Right cardiac atrium (tissue), 5 donors: ENCODE measurements around the gene SLC6A19. TPM values are rescaled to one million over a fixed set of nuclear protein-coding genes. Genes with fewer than 3 reads are reported as not detected.
A peak's percentile ranks its signal among the peaks of the same experiment; 100 is the strongest.

Experiments used
- ATAC-seq, 2 donors: fragments of 200-7000 bp; cut with Tn5 transposase; one replicate each; pipeline versions ENCODE4 v1.8.0 to v1.9.1; 2020; ENCODE audit warnings: moderate library complexity in 2 of 2, mild to moderate bottlenecking in 1 of 2
- DNase-seq, 3 donors: peaks; one replicate each; pipeline ENCODE4 v3.0.0-alpha.2; 2020
- H3K27ac ChIP-seq: one replicate; pipeline ENCODE4 v1.5.1; 2013; ENCODE audit warnings: mild to moderate bottlenecking, low read length, control low read depth, moderate library complexity
- H3K27me3 ChIP-seq: one replicate; pipeline ENCODE4 v1.6.1; 2013; ENCODE audit not compliant: control insufficient read depth, insufficient read depth
- H3K4me1 ChIP-seq: one replicate; pipeline ENCODE4 v1.6.1; 2013; ENCODE audit warnings: low read length; ENCODE audit not compliant: control insufficient read depth, insufficient read depth
- H3K4me3 ChIP-seq: one replicate; pipeline ENCODE4 v1.5.1; 2013; ENCODE audit warnings: low read length, control low read depth
- H3K9me3 ChIP-seq: one replicate; pipeline ENCODE4 v1.6.1; 2013; ENCODE audit warnings: low read length; ENCODE audit not compliant: control insufficient read depth
- WGBS: extraction: QIAGEN DNeasy Blood & Tissue Kit; methylation state at CpG from one replicate; pipeline ENCODE4 v1.1.7; 2013; 5-methylcytosine and 5-hydroxymethylcytosine counted together
- intact Hi-C, 4 donors: fragments of 100-400 bp; cut with DNase I; formaldehyde crosslinking; loops; one replicate each; pipeline versions ENCODE4 v1.11.0 to v1.14.0; 2022 to 2023
- polyA plus RNA-seq: library from polyadenylated mRNA; stranded (reverse); fragments of 200-250 nt; gene quantifications from one replicate; pipeline ENCODE4 v1.2.3, GENCODE V29; 2013
- total RNA-seq, 4 donors: library from RNA; stranded (reverse); fragmentation: NEBNext Ultra II Directional; extraction: Animal tissue kit (Norgen Biotek cat#: 25700); gene quantifications; one replicate each; pipeline ENCODE4 v1.2.1, GENCODE V29; 2021
- donor health status: healthy with polysubstance abuse.
- donor health status: DM: no; HTN: yes; CAD: no.
- donor health status: DM: no; HTN: no; CAD: no.
- donor health status: DM: no; HTN: yes; CAD: no; lungs with severe emphysema.
- donor health status: DM: yes; HTN: yes; CAD: no.

The SLC6A19 gene
- total and polyA plus RNA-seq, 5 donors: not detected

DNA sequence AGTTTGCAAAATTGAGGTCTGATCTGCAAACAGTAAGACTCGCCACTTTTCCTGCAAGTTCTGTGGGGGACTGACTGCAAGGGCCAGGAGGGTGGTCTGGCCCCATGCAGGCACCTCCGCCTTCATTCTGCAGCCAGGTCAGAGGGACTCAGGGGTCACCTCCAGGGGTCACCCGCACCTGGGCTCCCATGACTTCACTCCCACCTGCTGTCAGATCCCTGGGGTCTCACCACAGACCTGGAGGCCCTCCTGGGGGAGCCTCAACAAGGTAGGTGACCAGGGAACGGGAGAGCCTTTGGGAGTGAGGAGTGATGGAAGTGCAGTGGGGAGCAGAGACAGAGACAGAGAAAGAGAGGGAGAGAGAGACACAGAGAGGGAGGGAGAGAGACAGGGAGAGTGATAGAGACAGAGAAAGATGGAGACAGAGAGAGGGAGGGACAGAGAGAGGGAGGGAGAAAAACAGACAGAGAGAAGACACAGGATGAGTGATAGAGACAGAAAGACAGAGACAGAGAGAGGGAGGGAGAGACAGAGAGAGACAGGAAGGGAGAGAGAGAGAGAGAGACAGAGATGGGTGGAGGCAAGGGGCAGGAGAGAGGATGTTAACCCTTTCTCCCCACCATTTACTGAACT lies 41.5 kb upstream of the SLC6A19 start:
- DNase-seq (peak in 2 of 3 donors; percentile 3 to 32), ATAC-seq (no peak)
- no peaks in the 10 kb centered on the region for H3K27me3 ChIP-seq

DNA sequence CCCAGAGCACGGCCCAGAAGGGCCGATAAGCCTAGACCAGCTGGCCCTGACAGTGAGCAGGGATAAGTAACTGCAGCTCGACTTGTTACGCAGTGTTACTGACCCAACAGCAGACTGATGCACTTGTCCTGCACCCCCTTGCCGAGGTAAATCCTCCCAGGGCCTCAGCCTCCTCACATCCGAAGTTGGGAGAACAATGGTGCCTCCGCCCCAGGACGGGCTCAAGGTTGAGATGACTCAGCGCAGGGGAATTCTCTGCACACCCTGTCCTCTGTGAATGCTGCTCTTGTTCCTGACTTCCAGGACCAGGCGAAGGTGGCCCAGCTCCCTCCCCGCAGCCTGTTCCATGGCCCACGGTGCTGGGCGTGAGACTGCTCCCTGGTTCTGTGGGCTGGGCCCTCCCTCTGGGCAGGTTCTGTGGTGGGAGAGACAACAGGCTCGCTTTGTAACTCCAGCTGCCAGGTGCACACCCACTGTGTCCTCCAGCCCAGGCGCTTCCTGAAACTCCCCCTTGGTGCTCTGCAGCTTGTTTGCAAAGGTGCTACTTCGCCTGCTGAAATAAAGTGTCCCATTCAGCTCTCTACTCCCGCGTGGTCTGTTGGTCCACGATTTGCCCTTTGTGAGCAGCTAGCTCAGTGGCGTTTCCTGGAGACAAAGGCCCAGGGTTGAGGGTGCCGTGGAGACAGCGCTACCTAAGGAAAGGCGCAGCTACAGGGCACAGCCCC lies 40.1 kb upstream of the SLC6A19 start:
- Histone ChIP-seq H3K4me3 (no peak overlapping the region), H3K9me3 (no peaks in the 10 kb centered on the region), H3K27me3 (no peaks in the 10 kb centered on the region), H3K27ac (no peak overlapping the region), H3K4me1 (no peaks in the 10 kb centered on the region)
- DNase-seq (peak in 2 of 3 donors; percentile 6 to 45), ATAC-seq (no peak)
- intact Hi-C loops: loop anchor here in 3 of 4 donors (5.0 to 10.0 kb wide), 3 partner anchors 236 to 494 kb away; no protein-coding TSS in a partner anchor
- 82% methylated on average over 23 of the region's 23 CpGs for WGBS

More for the DNA sequence above, 41.5 kb upstream of the SLC6A19 start:
- no peak overlapping the region for H3K4me3 ChIP-seq
- no peaks in the 10 kb centered on the region for H3K4me1 ChIP-seq
- H3K27ac ChIP-seq: no peak overlapping the region
- 79% methylated on average over 4 of the region's 4 CpGs for WGBS
- intact Hi-C loops: loop anchor here in 3 of 4 donors (5.0 to 10.0 kb wide), 3 partner anchors 235 to 495 kb away; no protein-coding TSS in a partner anchor
- no peaks in the 10 kb centered on the region for H3K9me3 ChIP-seq

DNA sequence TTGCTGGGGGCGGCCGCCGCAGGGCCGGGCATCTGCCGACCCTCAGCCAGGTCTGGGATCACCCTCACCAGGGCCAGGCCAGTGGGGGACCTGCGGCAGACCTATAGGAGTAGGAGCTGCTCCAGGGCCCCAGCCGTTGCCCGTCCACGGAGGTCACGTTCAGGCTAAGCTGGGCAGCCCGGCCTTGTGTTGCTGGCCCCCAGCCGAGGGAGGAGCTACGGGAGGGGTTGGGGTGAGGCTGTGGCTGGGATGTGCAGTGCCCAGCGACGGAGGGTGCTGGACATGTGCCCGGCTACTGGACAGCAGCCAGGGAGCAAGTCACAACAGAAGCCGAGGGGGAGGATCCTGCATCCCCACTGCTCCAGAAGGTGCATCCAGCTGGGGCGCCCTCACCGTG lies 39.6 kb upstream of the SLC6A19 start:
- H3K27ac ChIP-seq: no peak overlapping the region
- WGBS: 40% methylated on average over 19 of the region's 19 CpGs
- peak; percentile 55 to 89 (median 84) for DNase-seq
- H3K27me3 ChIP-seq: no peaks in the 10 kb centered on the region
- H3K4me1 ChIP-seq: no peaks in the 10 kb centered on the region
- H3K4me3 ChIP-seq: no peak overlapping the region
- peak; percentile 63 to 74 for ATAC-seq
- no peaks in the 10 kb centered on the region for H3K9me3 ChIP-seq
- intact Hi-C loops: loop anchor here in 3 of 4 donors (5.0 to 10.0 kb wide), 3 partner anchors 237 to 493 kb away; no protein-coding TSS in a partner anchor

DNA sequence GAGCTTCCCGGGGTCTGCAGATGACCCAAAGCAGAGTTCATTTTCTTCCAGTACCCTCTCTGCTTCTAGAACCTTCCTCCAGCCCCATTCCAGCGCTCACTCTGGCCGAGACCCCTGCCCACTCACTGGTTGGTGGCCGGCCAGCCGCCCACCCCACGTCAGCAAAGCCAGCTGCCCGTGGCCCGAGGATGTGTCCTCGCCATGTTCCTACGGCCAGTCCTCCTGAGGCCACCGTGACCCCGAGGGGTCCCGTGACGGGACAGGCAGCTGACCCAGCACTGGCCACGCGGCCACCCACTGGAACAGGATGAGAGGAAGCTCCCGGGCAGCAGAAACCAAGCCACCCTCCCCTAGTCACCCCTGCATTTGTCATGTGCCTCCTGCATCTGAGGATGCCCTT lies 39.1 kb upstream of the SLC6A19 start:
- no peak for ATAC-seq
- H3K27ac ChIP-seq: no peak overlapping the region
- no peaks in the 10 kb centered on the region for H3K9me3 ChIP-seq
- H3K27me3 ChIP-seq: no peaks in the 10 kb centered on the region
- 76% methylated on average over 17 of the region's 17 CpGs for WGBS
- H3K4me1 ChIP-seq: no peaks in the 10 kb centered on the region
- intact Hi-C loops: loop anchor here in 3 of 4 donors (5.0 to 10.0 kb wide), 3 partner anchors 237 to 493 kb away; no protein-coding TSS in a partner anchor
- H3K4me3 ChIP-seq: no peak overlapping the region
- peak; percentile 11 to 56 (median 34) for DNase-seq

DNA sequence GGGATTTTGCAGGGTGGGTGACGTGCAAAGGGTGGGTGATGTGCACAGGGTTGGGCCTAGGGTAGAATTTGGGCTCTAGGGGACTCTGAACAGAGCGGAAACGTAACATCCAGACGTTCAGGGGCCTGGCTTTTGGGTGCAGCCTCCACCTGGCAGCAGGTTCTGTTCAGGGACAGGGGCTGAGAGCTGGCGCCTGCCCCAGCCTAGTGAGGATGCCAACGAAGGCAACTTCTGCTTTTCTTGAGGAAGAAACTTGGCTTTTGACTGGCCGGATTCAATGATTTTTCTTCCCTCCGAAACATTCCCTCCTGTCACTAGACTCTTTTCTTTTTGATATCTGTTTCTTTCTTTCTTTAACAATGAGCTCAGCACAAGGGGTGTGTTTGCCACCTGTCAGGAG lies 38.6 kb upstream of the SLC6A19 start:
- Histone ChIP-seq H3K9me3 (no peaks in the 10 kb centered on the region), H3K27me3 (no peaks in the 10 kb centered on the region), H3K27ac (no peak overlapping the region), H3K4me1 (no peaks in the 10 kb centered on the region), H3K4me3 (no peak overlapping the region)
- ATAC-seq (no peak), DNase-seq (peak in 1 of 3 donors; percentile 39)
- intact Hi-C loops: loop anchor here in 3 of 4 donors (5.0 to 10.0 kb wide), 3 partner anchors 238 to 492 kb away; no protein-coding TSS in a partner anchor
- WGBS: 87% methylated on average over 8 of the region's 8 CpGs

DNA sequence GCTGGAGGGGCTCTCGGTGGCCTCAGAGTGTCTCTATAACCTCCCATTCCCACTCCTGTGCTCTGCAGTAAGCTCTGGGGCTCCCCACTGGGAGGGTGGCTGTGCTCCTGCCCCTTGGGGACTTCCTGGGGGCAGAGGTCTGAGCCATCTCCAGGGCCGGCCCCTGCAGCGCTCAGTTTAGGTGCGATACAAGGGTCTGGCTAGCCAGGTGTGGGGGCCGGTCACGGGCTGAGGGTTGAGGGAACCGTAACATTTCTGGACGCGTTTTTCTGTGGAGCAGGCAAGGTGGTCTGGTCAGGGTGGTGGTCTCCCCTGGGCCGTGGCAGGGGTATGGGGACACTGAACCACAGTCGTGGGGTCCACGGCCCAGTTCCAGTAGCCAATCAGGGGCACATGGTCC lies 38.0 kb upstream of the SLC6A19 start:
- Histone ChIP-seq H3K27ac (no peak overlapping the region), H3K27me3 (no peaks in the 10 kb centered on the region), H3K4me3 (no peak overlapping the region), H3K9me3 (no peaks in the 10 kb centered on the region), H3K4me1 (no peaks in the 10 kb centered on the region)
- 92% methylated on average over 12 of the region's 12 CpGs for WGBS
- no peak for ATAC-seq
- peak; percentile 7 to 44 (median 37) for DNase-seq
- intact Hi-C loops: loop anchor here in 3 of 4 donors (5.0 to 10.0 kb wide), 3 partner anchors 239 to 491 kb away; no protein-coding TSS in a partner anchor

DNA sequence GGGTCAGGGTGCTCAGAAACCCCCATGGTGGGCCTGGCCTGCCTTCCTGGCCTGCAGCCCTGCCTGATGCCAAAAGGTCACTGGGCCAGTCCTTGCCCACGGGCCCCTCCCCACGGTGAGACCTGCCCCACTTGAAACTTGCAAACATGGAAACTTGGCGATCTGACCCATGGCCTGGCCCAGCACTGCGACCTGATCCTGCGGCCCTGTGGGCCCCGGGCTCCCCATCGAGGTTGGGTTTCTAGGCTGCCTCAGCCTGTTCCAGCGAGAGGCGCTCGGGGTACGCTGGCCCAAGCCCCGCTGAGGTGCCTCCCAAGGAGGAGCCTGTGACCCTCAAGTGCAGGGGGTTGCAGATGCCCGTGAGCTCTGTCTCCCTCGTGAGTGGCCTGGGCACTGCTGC lies 37.5 kb upstream of the SLC6A19 start:
- DNase-seq (peak in 2 of 3 donors; percentile 45 to 55), ATAC-seq (no peak)

DNA sequence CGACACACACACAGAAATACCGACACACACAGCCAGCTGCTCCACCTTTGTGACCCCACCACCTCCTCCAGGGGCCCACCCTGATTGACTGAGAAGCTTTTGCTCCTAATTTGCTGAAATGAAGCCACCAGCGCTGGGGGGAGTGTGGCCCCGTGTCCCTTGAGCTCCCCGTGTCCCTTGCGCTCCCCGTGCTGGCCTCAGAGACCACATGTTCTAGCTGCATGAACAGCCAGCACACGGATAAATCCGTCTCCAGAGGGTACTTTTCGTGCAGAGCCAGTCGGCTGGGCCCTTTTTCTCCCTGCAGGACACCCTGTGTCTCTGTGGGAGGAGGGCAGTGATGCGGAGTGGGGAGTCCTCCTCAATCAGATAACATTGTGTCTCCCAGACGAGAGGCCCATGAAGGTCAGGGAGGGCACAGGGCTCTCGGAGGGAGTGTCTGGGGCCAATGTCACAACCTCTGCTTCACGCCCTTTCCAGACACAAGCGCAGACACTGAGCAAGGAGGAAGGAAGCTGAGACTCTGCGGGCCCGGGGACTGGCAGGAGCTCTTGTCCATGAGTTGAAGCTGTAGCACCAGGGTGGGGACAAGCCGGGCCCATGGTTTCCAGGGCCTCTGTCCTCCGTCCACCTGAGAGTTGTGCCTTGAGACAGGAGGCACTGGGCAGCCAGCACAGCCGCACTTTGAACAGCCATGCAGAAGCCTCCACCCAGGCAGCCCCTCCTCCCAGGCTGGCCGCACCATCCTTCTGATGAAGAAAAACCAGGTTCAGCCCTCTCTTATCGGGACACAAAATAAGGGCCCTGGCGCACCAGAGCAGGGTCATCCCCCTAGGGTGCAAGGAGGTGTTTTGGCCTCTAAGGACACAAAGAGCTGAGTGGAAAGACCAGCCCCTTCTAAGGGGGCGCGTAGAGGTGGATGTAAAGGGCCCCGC lies 36.4 kb upstream of the SLC6A19 start:
- intact Hi-C loops: loop anchor here (5.0 to 10.0 kb wide), 4 partner anchors 240 to 490 kb away; no protein-coding TSS in a partner anchor
- whole genome bisulfite sequencing: 71% methylated on average over 27 of the region's 27 CpGs

More for the DNA sequence above, 37.5 kb upstream of the SLC6A19 start:
- Histone ChIP-seq H3K9me3 (no peaks in the 10 kb centered on the region), H3K4me1 (no peaks in the 10 kb centered on the region), H3K27me3 (no peaks in the 10 kb centered on the region), H3K4me3 (no peak overlapping the region), H3K27ac (no peak overlapping the region)
- intact Hi-C loops: loop anchor here in 3 of 4 donors (5.0 to 10.0 kb wide), 3 partner anchors 239 to 491 kb away; no protein-coding TSS in a partner anchor
- WGBS: 89% methylated on average over 14 of the region's 14 CpGs

DNA sequence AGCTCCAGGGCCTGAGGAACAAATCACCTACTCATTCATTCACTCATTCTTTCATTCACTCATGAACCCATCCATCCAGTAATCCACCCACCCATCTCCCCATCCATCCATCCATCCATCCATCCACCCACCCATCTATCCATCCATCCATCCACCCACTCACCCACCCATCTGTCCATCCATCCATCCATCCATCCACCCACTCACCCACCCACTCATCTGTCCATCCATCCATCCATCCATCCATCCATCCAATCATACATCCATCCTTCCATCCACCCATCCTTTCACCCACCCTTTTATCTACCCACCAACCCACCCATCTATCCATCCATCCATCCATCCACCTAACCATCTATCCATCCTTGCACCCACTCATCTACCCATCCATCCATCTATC lies 35.5 kb upstream of the SLC6A19 start:
- ATAC-seq (no peak), DNase-seq (no peak)
- Histone ChIP-seq H3K4me1 (no peaks in the 10 kb centered on the region), H3K27me3 (no peaks in the 10 kb centered on the region), H3K4me3 (no peak overlapping the region), H3K9me3 (no peaks in the 10 kb centered on the region), H3K27ac (no peak overlapping the region)
- intact Hi-C loops: loop anchor here in 3 of 4 donors (5.0 to 10.0 kb wide), 3 partner anchors 241 to 489 kb away; no protein-coding TSS in a partner anchor

More for the DNA sequence above, 36.4 kb upstream of the SLC6A19 start:
- Histone ChIP-seq H3K27ac (no peak overlapping the region), H3K4me3 (no peak overlapping the region), H3K4me1 (no peaks in the 10 kb centered on the region), H3K9me3 (no peaks in the 10 kb centered on the region), H3K27me3 (no peaks in the 10 kb centered on the region)
- peak in 2 of 3 donors; percentile 14 to 40 for DNase-seq
- ATAC-seq: no peak

DNA sequence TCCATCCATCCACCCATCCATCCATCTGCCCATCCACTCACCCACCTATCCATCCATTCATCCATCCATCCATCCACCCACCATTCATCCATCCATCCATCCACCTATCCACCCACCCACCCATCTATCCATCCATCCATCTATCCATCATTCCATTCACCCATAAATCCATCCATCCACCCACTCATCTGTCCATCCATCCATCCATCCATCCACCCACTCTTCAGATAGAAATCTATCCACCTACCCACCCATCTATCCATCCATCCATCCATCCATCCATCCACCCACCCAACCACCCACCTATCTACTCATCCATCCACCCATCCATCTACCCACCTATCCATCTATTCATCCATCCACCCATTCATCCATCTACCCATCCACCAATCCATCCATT lies 35.0 kb upstream of the SLC6A19 start:
- H3K4me1 ChIP-seq: no peaks in the 10 kb centered on the region
- H3K27ac ChIP-seq: no peak overlapping the region
- no peaks in the 10 kb centered on the region for H3K9me3 ChIP-seq
- DNase-seq: no peak
- no peak for ATAC-seq
- intact Hi-C loops: loop anchor here in 3 of 4 donors (5.0 to 10.0 kb wide), 3 partner anchors 242 to 488 kb away; no protein-coding TSS in a partner anchor
- no peaks in the 10 kb centered on the region for H3K27me3 ChIP-seq
- no peak overlapping the region for H3K4me3 ChIP-seq
